Measurements from ENCODE around the gene TSPAN7.

Gene TSPAN7

DNA sequence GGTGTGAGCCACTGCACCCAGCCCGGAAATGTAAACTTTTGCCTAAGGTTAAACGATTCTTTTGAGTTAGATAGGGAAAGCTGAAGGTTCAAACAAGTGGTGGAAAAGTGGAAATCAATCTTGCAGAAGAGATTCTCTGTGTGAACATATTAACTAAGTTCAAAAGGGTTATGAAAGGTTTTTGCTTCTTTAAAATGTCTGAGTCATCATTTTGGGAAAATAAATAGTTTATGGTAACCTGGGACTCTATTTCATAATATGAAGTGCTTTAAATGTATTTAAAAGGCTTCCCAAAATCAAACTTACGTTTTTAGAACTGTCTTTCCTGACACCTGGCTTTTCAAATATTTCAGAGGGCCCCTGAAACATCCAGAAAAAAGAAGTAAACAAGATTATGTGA is 166.3 kb downstream of the TSPAN7 start:
- POLR2A ChIA-PET, result no interaction called here
- H3K4me3 ChIP-seq (ENCODE audit: low read depth, low read length), result no peak overlapping the region
- TF ChIP-seq, protein P1, sequence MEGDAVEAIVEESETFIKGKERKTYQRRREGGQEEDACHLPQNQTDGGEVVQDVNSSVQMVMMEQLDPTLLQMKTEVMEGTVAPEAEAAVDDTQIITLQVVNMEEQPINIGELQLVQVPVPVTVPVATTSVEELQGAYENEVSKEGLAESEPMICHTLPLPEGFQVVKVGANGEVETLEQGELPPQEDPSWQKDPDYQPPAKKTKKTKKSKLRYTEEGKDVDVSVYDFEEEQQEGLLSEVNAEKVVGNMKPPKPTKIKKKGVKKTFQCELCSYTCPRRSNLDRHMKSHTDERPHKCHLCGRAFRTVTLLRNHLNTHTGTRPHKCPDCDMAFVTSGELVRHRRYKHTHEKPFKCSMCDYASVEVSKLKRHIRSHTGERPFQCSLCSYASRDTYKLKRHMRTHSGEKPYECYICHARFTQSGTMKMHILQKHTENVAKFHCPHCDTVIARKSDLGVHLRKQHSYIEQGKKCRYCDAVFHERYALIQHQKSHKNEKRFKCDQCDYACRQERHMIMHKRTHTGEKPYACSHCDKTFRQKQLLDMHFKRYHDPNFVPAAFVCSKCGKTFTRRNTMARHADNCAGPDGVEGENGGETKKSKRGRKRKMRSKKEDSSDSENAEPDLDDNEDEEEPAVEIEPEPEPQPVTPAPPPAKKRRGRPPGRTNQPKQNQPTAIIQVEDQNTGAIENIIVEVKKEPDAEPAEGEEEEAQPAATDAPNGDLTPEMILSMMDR (IDR thresholded peaks at IDR 0.05; ENCODE audit: insufficient read depth, low read length, missing control alignments), result no peak
- no peak for DNase-seq (ENCODE audit: low read depth, low spot score)
- CTCF ChIA-PET, result no interaction called here

DNA sequence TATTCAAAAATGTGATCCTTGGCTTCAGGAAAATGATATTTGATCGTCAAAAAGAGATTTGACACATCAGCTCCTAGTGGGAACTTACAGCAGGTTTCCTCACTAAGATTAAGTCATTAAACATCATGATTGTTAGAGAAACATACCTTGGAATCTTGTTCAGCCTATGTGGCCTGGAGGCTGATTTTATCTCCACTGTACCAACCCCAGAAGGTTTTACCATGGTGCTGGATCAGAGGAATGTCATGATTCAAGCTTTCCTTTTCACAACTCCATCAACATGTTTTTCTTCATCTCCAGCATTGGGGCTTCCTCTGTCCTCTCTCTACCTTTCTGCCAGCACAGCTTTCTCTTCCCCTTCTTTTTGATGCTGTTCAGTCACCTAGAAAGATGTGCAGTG is 171.5 kb downstream of the TSPAN7 start:
- no peak for DNase-seq (ENCODE audit: low read depth, low spot score)
- H3K4me3 ChIP-seq (ENCODE audit: low read depth, low read length), result no peak overlapping the region
- TF ChIP-seq, protein P1 (IDR thresholded peaks at IDR 0.05; ENCODE audit: insufficient read depth, low read length, missing control alignments), result no peak
- ChIA-PET CTCF (no interaction called here), POLR2A (no interaction called here)

Measured in AG04449 (cell line).